OCI-LY1 (cell line): ENCODE data around the gene HEYL.

Source experiments
- H2AFZ ChIP-seq: fragments of 200-600 bp; sonication (generic), shearing (Covaris generic); 2 replicates; pipeline ENCODE4 v1.6.0; 2014; ENCODE audit warnings: antibody characterized with exemption, mild to moderate bottlenecking, low read length
- H3F3A ChIP-seq: fragments of 200-600 bp; sonication (generic), shearing (Covaris generic); 2 replicates; pipeline ENCODE4 v1.6.0; 2014; ENCODE audit warnings: mild to moderate bottlenecking, antibody characterized with exemption, low read length, moderate library complexity; ENCODE audit not compliant: insufficient read depth
- H3K27ac ChIP-seq: fragments of 200-600 bp; sonication (generic); 2 replicates; pipeline ENCODE4 v1.5.1; 2014; ENCODE audit warnings: low read length, mixed run types, mild to moderate bottlenecking, low read depth; ENCODE audit not compliant: poor library complexity, severe bottlenecking
- H3K27me3 ChIP-seq: fragments of 200-600 bp; sonication (generic); 2 replicates; pipeline ENCODE4 v1.6.0; 2014; ENCODE audit warnings: antibody characterized with exemption, mild to moderate bottlenecking, low read length, moderate library complexity; ENCODE audit not compliant: insufficient read depth
- H3K36me3 ChIP-seq: fragments of 200-600 bp; sonication (generic); 2 replicates; pipeline ENCODE4 v1.6.1; 2014; ENCODE audit warnings: mild to moderate bottlenecking, antibody characterized with exemption, low read length, moderate library complexity, mixed read lengths; ENCODE audit not compliant: insufficient read depth
- H3K4me1 ChIP-seq: fragments of 200-600 bp; sonication (generic); 2 replicates; pipeline ENCODE4 v1.5.1; 2014; ENCODE audit warnings: mild to moderate bottlenecking, low read length, moderate library complexity; ENCODE audit not compliant: insufficient read depth, severe bottlenecking
- H3K4me2 ChIP-seq: fragments of 200-600 bp; sonication (generic), shearing (Covaris generic); 2 replicates; pipeline ENCODE4 v1.6.1; 2014; ENCODE audit warnings: low read length
- H3K4me3 ChIP-seq: fragments of 200-600 bp; sonication (generic); 2 replicates; pipeline ENCODE4 v1.5.1; 2014; ENCODE audit warnings: low read length, low read depth, mild to moderate bottlenecking, mixed read lengths; ENCODE audit not compliant: poor library complexity, severe bottlenecking
- H3K79me2 ChIP-seq: fragments of 200-600 bp; shearing (Covaris generic); 2 replicates; pipeline ENCODE4 v1.6.1; 2016; ENCODE audit warnings: mixed run types, low read length, mixed read lengths; ENCODE audit not compliant: insufficient read depth
- H3K9ac ChIP-seq: fragments of 200-600 bp; sonication (generic), shearing (Covaris generic); 2 replicates; pipeline ENCODE4 v1.6.1; 2014; ENCODE audit warnings: mild to moderate bottlenecking, low read length, mixed read lengths
- H3K9me2 ChIP-seq: fragments of 200-600 bp; sonication (generic), shearing (Covaris generic); 2 replicates; pipeline ENCODE4 v1.6.1; 2014; ENCODE audit warnings: low read depth, mild to moderate bottlenecking, low read length, mixed read lengths
- H3K9me3 ChIP-seq: fragments of 200-600 bp; shearing (Covaris generic); 2 replicates; pipeline ENCODE4 v1.6.1; 2014; ENCODE audit warnings: low read length, mixed read lengths
- H4K20me1 ChIP-seq: fragments of 200-600 bp; sonication (generic), shearing (Covaris generic); 2 replicates; pipeline ENCODE4 v1.6.0; 2016; ENCODE audit warnings: mild to moderate bottlenecking, low read length; ENCODE audit not compliant: insufficient read depth
- CTCF ChIP-seq: fragments of 200-600 bp; sonication (generic), shearing (Covaris generic); IDR thresholded peaks from 2 replicates; pipeline ENCODE4 v1.5.1; 2017; ENCODE audit warnings: mild to moderate bottlenecking, antibody characterized with exemption, low read length, moderate library complexity, mixed read lengths
- EZH2 ChIP-seq: fragments of 200-600 bp; sonication (generic), shearing (Covaris generic); IDR thresholded peaks from 2 replicates; pipeline ENCODE4 v1.8.0; 2017; ENCODE audit warnings: borderline replicate concordance, mixed run types, mild to moderate bottlenecking, antibody characterized with exemption, low read length, moderate library complexity, mixed read lengths

The HEYL gene

DNA sequence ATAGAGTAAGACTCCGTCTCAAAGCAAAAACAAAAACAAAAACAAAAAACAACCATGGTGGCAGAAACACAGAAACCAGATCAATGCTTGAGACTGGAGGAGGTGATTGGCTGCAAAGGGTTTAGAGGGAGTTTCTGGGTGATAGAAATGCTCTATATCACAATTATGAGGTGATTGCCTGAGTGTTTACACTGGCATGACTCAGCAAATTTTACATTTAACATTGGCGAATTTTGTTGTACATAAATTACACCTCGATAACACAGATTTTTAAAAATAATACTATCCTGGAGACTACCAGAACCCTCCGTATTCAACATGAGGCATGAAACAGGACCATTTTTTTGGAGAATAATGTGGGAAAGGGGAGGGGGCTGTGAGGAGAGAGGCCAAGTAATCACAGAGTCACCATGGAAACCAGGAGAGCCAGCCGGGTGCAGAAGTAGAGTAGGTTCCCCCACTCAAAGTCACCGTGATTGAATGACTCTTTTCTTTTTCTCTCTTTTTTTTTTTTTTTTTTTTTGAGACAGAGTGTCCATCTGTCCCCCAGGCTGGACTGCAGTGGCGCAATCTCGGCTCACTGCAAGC, 24.3 kb downstream of the HEYL start:
- Histone ChIP-seq H3K79me2 (no peaks in the 10 kb centered on the region), H2AFZ (no peak overlapping the region), H3K27ac (no peak overlapping the region), H3K9me2 (no peaks in the 10 kb centered on the region), H4K20me1 (no peaks in the 10 kb centered on the region), H3F3A (no peaks in the 10 kb centered on the region), H3K36me3 (no peaks in the 10 kb centered on the region; the same call in 1 of the 2 replicates), H3K27me3 (peaks cover 10% of the 10 kb centered on the region; the same call in 1 of the 2 replicates), H3K4me1 (no peaks in the 10 kb centered on the region), H3K9ac (no peak overlapping the region), H3K4me3 (no peak overlapping the region), H3K9me3 (no peaks in the 10 kb centered on the region), H3K4me2 (no peak overlapping the region)
- no peak for TF ChIP-seq CTCF
- TF ChIP-seq EZH2: no peak

- Histone ChIP-seq H3K9me3 (no peaks in the 10 kb centered on the region), H3K4me1 (no peaks in the 10 kb centered on the region), H3F3A (no peaks in the 10 kb centered on the region), H3K36me3 (no peaks in the 10 kb centered on the region; the same call in 1 of the 2 replicates), H3K27ac (no peak overlapping the region), H3K4me2 (no peak overlapping the region), H3K9me2 (no peaks in the 10 kb centered on the region), H3K79me2 (no peaks in the 10 kb centered on the region), H3K4me3 (no peak overlapping the region), H2AFZ (no peak overlapping the region), H4K20me1 (no peaks in the 10 kb centered on the region), H3K27me3 (peaks cover 10% of the 10 kb centered on the region; the same call in 1 of the 2 replicates), H3K9ac (no peak overlapping the region)
- no peak for TF ChIP-seq EZH2
- TF ChIP-seq CTCF: no peak
Observed at GRCh38 chr1:39614488-39614887, 25.0 kb downstream of the HEYL start.

- no peaks in the 10 kb centered on the region for H3K4me1 ChIP-seq
- no peak overlapping the region for H3K4me2 ChIP-seq
- no peaks in the 10 kb centered on the region for H4K20me1 ChIP-seq
- H3K27me3 ChIP-seq: peaks cover 10% of the 10 kb centered on the region; the same call in 1 of the 2 replicates
- H3K9ac ChIP-seq: no peak overlapping the region
- no peaks in the 10 kb centered on the region for H3K9me3 ChIP-seq
- no peak overlapping the region for H3K27ac ChIP-seq
- H3K79me2 ChIP-seq: no peaks in the 10 kb centered on the region
- H3K36me3 ChIP-seq: no peaks in the 10 kb centered on the region; the same call in 1 of the 2 replicates
- no peaks in the 10 kb centered on the region for H3K9me2 ChIP-seq
- TF ChIP-seq CTCF: no peak
- no peak for TF ChIP-seq EZH2
- H3F3A ChIP-seq: no peaks in the 10 kb centered on the region
- no peak overlapping the region for H2AFZ ChIP-seq
- H3K4me3 ChIP-seq: no peak overlapping the region
Observed at GRCh38 chr1:39613250-39613649, 26.2 kb downstream of the HEYL start.
